Measurements from ENCODE around the gene RUFY2.

The RUFY2 gene

GRCh38 chr10:68336754-68337351, 70.2 kb downstream of the RUFY2 start:
- Histone ChIP-seq H3K27ac (ENCODE audit: low read depth, low read length, poor library complexity, severe bottlenecking) (no peak overlapping the region), H3F3A (ENCODE audit: insufficient read depth, low read length) (no peaks in the 10 kb centered on the region), H3K36me3 (ENCODE audit: insufficient read depth, low read length) (peaks cover 90% of the 10 kb centered on the region), H3K9me2 (ENCODE audit: low read depth, low read length) (no peaks in the 10 kb centered on the region), H2AFZ (ENCODE audit: low read length) (no peak overlapping the region), H3K9ac (ENCODE audit: low read length) (peak overlapping the region; percentile 27; the same call in 1 of the 2 replicates), H3K9me3 (ENCODE audit: low read length) (no peaks in the 10 kb centered on the region), H4K20me1 (ENCODE audit: insufficient read depth, low read length) (0 out of 2 replicates have a peak, but pooled peaks cover 11% of the 10 kb centered on the region), H3K4me2 (ENCODE audit: low read length) (peak overlapping the region; percentile 89), H3K27me3 (ENCODE audit: insufficient read depth, low read length) (no peaks in the 10 kb centered on the region), H3K4me1 (ENCODE audit: insufficient read depth, low read length, severe bottlenecking) (peaks cover 39% of the 10 kb centered on the region), H3K79me2 (ENCODE audit: insufficient read depth, low read length) (peaks cover 82% of the 10 kb centered on the region), H3K4me3 (ENCODE audit: low read depth, low read length, poor library complexity, severe bottlenecking) (peak overlapping the region; percentile 91)
- TF ChIP-seq EZH2 (IDR thresholded peaks at IDR 0.05; ENCODE audit: borderline replicate concordance, low read length) = no peak
- no peak for TF ChIP-seq CTCF (IDR thresholded peaks at IDR 0.05; ENCODE audit: low read length)

GRCh38 chr10:68334672-68335467, 72.2 kb downstream of the RUFY2 start:
- Histone ChIP-seq H3K4me1 (ENCODE audit: insufficient read depth, low read length, severe bottlenecking) (peaks cover 54% of the 10 kb centered on the region), H3K9me2 (ENCODE audit: low read depth, low read length) (no peaks in the 10 kb centered on the region), H3K79me2 (ENCODE audit: insufficient read depth, low read length) (peaks cover 76% of the 10 kb centered on the region), H3K4me2 (ENCODE audit: low read length) (peak overlapping the region; percentile 89), H2AFZ (ENCODE audit: low read length) (no peak overlapping the region), H3K9ac (ENCODE audit: low read length) (peak overlapping the region; percentile 95), H3K27ac (ENCODE audit: low read depth, low read length, poor library complexity, severe bottlenecking) (peak overlapping the region; percentile 37), H3K36me3 (ENCODE audit: insufficient read depth, low read length) (peaks cover 70% of the 10 kb centered on the region), H4K20me1 (ENCODE audit: insufficient read depth, low read length) (0 out of 2 replicates have a peak, but pooled peaks cover 11% of the 10 kb centered on the region), H3F3A (ENCODE audit: insufficient read depth, low read length) (no peaks in the 10 kb centered on the region), H3K9me3 (ENCODE audit: low read length) (no peaks in the 10 kb centered on the region), H3K27me3 (ENCODE audit: insufficient read depth, low read length) (no peaks in the 10 kb centered on the region), H3K4me3 (ENCODE audit: low read depth, low read length, poor library complexity, severe bottlenecking) (peak overlapping the region; percentile 91)
- TF ChIP-seq EZH2 (IDR thresholded peaks at IDR 0.05; ENCODE audit: borderline replicate concordance, low read length) (no peak), CTCF (IDR thresholded peaks at IDR 0.05; ENCODE audit: low read length) (no peak)

GRCh38 chr10:68333440-68334431, 73.3 kb downstream of the RUFY2 start:
- Histone ChIP-seq H3K27ac (ENCODE audit: low read depth, low read length, poor library complexity, severe bottlenecking) (peak overlapping the region; percentile 96), H3K79me2 (ENCODE audit: insufficient read depth, low read length) (peaks cover 68% of the 10 kb centered on the region), H3K27me3 (ENCODE audit: insufficient read depth, low read length) (no peaks in the 10 kb centered on the region), H3K4me3 (ENCODE audit: low read depth, low read length, poor library complexity, severe bottlenecking) (peak overlapping the region; percentile 91), H3K9me3 (ENCODE audit: low read length) (no peaks in the 10 kb centered on the region), H3F3A (ENCODE audit: insufficient read depth, low read length) (no peaks in the 10 kb centered on the region), H3K9me2 (ENCODE audit: low read depth, low read length) (no peaks in the 10 kb centered on the region), H3K9ac (ENCODE audit: low read length) (peak overlapping the region; percentile 95), H2AFZ (ENCODE audit: low read length) (no peak overlapping the region), H3K36me3 (ENCODE audit: insufficient read depth, low read length) (peaks cover 59% of the 10 kb centered on the region), H3K4me2 (ENCODE audit: low read length) (peak overlapping the region; percentile 89), H4K20me1 (ENCODE audit: insufficient read depth, low read length) (0 out of 2 replicates have a peak, but pooled peaks cover 11% of the 10 kb centered on the region), H3K4me1 (ENCODE audit: insufficient read depth, low read length, severe bottlenecking) (peaks cover 65% of the 10 kb centered on the region)
- TF ChIP-seq EZH2 (IDR thresholded peaks at IDR 0.05; ENCODE audit: borderline replicate concordance, low read length) = no peak
- TF ChIP-seq CTCF (IDR thresholded peaks at IDR 0.05; ENCODE audit: low read length) = no peak

Data from OCI-LY1 (cell line).